K562 (cell line): ENCODE measurements around the gene PARP15. TPM values are rescaled to one million over a fixed set of nuclear protein-coding genes. Genes with fewer than 3 reads are reported as not detected.

Experiments
- ATAC-seq: fragments of 200-7000 bp; cut with Tn5 transposase; 3 replicates; pipeline ENCODE4 v1.9.1; 2020; ENCODE audit warnings: moderate library complexity
- BruUV-seq: library from RNA; stranded (reverse); fragments of 400-500 nt; replicated peaks from 2 replicates; lab custom pipeline; 2021; lab: Mats Ljungman, UMichigan
- CTCF ChIA-PET: fragments of 300-600 bp; formaldehyde crosslinking; extraction: SDS; loops from one replicate; lab custom pipeline; 2021; ENCODE audit warnings: low intra/inter-chr PET ratio; lab: Yijun Ruan, JAX
- POLR2A ChIA-PET: fragments of 300-600, 350-650 bp; sonication (Branson Sonifier 250); formaldehyde crosslinking; extraction: SDS; loops from one replicate; lab custom pipeline; 2021; ENCODE audit warnings: antibody characterized with exemption, inconsistent platforms; lab: Yijun Ruan, JAX
- DNase-seq, 4 experiments: peaks; one replicate each; pipeline versions ENCODE4 v3.0.0 to v3.0.0-alpha.2; 2011 to 2018; ENCODE audit warnings: low spot score in 3 of 4, mixed read lengths in 3 of 4; ENCODE audit errors: extremely low read depth in 1 of 4
- FAIRE-seq: peaks from 2 replicates; lab custom pipeline; 2011; peaks lifted over from hg19 to GRCh38; lab: Jason Lieb, UNC
- H2AFZ ChIP-seq: 2 replicates; pipeline ENCODE4 v1.6.0; 2011; ENCODE audit warnings: low read depth, low read length, control low read depth, inconsistent platforms
- H3K27ac ChIP-seq: fragments of 200-600 bp; 3 replicates; pipeline ENCODE4 v1.8.0; 2011; ENCODE audit warnings: low read depth, mild to moderate bottlenecking, control low read depth, inconsistent platforms, low read length, moderate library complexity, mixed read lengths; ENCODE audit errors: extremely low read depth
- H3K27me3 ChIP-seq, 2 experiments: fragments of 300-600 bp in 1 of 2; 2 replicates in 1 of 2; 3 replicates in 1 of 2; pipeline versions ENCODE4 v1.6.0 to v1.8.0; 2011; ENCODE audit warnings: inconsistent platforms in 2 of 2, low read length in 2 of 2, mild to moderate bottlenecking in 1 of 2, mixed read lengths in 1 of 2, moderate library complexity in 1 of 2; ENCODE audit not compliant: control insufficient read depth in 2 of 2, insufficient read depth in 2 of 2
- H3K36me3 ChIP-seq: fragments of 300-600 bp; 3 replicates; pipeline ENCODE4 v1.8.0; 2011; ENCODE audit warnings: mild to moderate bottlenecking, low read length, inconsistent platforms; ENCODE audit not compliant: control insufficient read depth, insufficient read depth
- H3K4me1 ChIP-seq, 2 experiments: fragments of 200-600 bp in 1 of 2; replicated peaks in 1 of 2; 2 replicates in 1 of 2; 3 replicates in 1 of 2; pipeline versions ENCODE4 v1.5.1 to v1.8.0; 2011; ENCODE audit warnings: inconsistent platforms in 2 of 2, low read length in 2 of 2, mild to moderate bottlenecking in 1 of 2, mixed read lengths in 1 of 2, moderate library complexity in 1 of 2; ENCODE audit not compliant: control insufficient read depth in 2 of 2, insufficient read depth in 2 of 2
- H3K4me2 ChIP-seq: 2 replicates; pipeline ENCODE4 v1.6.1; 2011; ENCODE audit warnings: low read length, control low read depth, inconsistent platforms, mixed read lengths; ENCODE audit not compliant: insufficient read depth
- H3K4me3 ChIP-seq: fragments of 200-600 bp; sonication (generic), shearing (Covaris generic); 2 replicates; pipeline ENCODE4 v1.5.1; 2016; ENCODE audit warnings: control low read depth, inconsistent platforms
- H3K79me2 ChIP-seq: fragments of 200-600 bp; 3 replicates; pipeline ENCODE4 v1.8.0; 2011; ENCODE audit warnings: low read length, inconsistent platforms; ENCODE audit not compliant: control insufficient read depth, insufficient read depth
- H3K9ac ChIP-seq, 2 experiments: 2 replicates each; pipeline versions ENCODE4 v1.6.0 to v1.6.1; 2011; ENCODE audit warnings: low read depth in 2 of 2, low read length in 2 of 2, control low read depth in 1 of 2, inconsistent platforms in 1 of 2, mild to moderate bottlenecking in 1 of 2, mixed read lengths in 1 of 2; ENCODE audit not compliant: insufficient read depth in 1 of 2
- H3K9me1 ChIP-seq: one replicate; pipeline ENCODE4 v1.6.0; 2011; ENCODE audit warnings: inconsistent platforms, mild to moderate bottlenecking, low read length, moderate library complexity; ENCODE audit not compliant: control insufficient read depth, insufficient read depth
- H3K9me3 ChIP-seq: replicated peaks from 2 replicates; pipeline ENCODE4 v1.5.1; 2011; ENCODE audit warnings: low read depth, low read length, inconsistent platforms; ENCODE audit not compliant: control insufficient read depth, insufficient read depth
- H4K20me1 ChIP-seq: replicated peaks from 2 replicates; pipeline ENCODE4 v1.6.1; 2011; ENCODE audit warnings: low read length, inconsistent platforms, mixed read lengths; ENCODE audit not compliant: control insufficient read depth, insufficient read depth
- CBFB ChIP-seq: sonication (generic); formaldehyde crosslinking; IDR thresholded peaks from 2 replicates; pipeline ENCODE4 v1.4.0; 2020; ENCODE audit warnings: mild to moderate bottlenecking, missing genetic modification reagents
- CBX1 ChIP-seq: sonication (generic); IDR thresholded peaks from 2 replicates; pipeline ENCODE4 v1.6.1; 2016; ENCODE audit warnings: antibody characterized with exemption, low read depth, mild to moderate bottlenecking
- CBX8 ChIP-seq: fragments of 200-600 bp; sonication (generic); IDR thresholded peaks from 2 replicates; pipeline ENCODE4 v1.6.1; 2012; ENCODE audit warnings: borderline replicate concordance, mixed run types, low read depth, mild to moderate bottlenecking, moderate library complexity, mixed read lengths, low read length, control low read depth, inconsistent platforms; ENCODE audit not compliant: poor library complexity, severe bottlenecking; ENCODE audit errors: extremely low read depth
- CHD2 ChIP-seq: IDR thresholded peaks from 2 replicates; pipeline ENCODE4 v1.6.1; 2011; ENCODE audit warnings: low read depth, low read length
- ELF4 ChIP-seq: fragments of 450-650 bp; formaldehyde crosslinking; IDR thresholded peaks from 2 replicates; pipeline ENCODE4 v1.4.0; 2022; ENCODE audit warnings: missing genetic modification characterization
- FOS ChIP-seq: IDR thresholded peaks from 3 replicates; pipeline ENCODE4 v1.6.1; 2011; ENCODE audit not compliant: insufficient read length; ENCODE audit errors: extremely low read depth
- HMG20A ChIP-seq: fragments of 450-650 bp; formaldehyde crosslinking; conservative IDR thresholded peaks from 2 replicates; pipeline ENCODE4 v1.4.0; 2020; ENCODE audit warnings: mild to moderate bottlenecking, mixed read lengths
- IRF2 ChIP-seq: sonication (generic); formaldehyde crosslinking; IDR thresholded peaks from 2 replicates; pipeline ENCODE4 v1.8.1; 2022; ENCODE audit warnings: mild to moderate bottlenecking, missing genetic modification reagents
- LCOR ChIP-seq: sonication (generic); formaldehyde crosslinking; IDR thresholded peaks from 2 replicates; pipeline ENCODE4 v1.8.0; 2022; ENCODE audit warnings: mild to moderate bottlenecking, missing genetic modification reagents
- NEUROD1 ChIP-seq: fragments of 150-350 bp; IDR thresholded peaks from 2 replicates; pipeline ENCODE4 v1.6.1; 2014; ENCODE audit warnings: borderline replicate concordance, low read length, low read depth; ENCODE audit not compliant: partially characterized antibody
- NRF1 ChIP-seq, 2 experiments: fragments of 450-650 bp; IDR thresholded peaks in 1 of 2; conservative IDR thresholded peaks in 1 of 2; 2 replicates each; pipeline ENCODE4 v1.6.1; 2014; ENCODE audit warnings: mild to moderate bottlenecking in 2 of 2
- PURB ChIP-seq: sonication (generic); formaldehyde crosslinking; IDR thresholded peaks from 2 replicates; pipeline ENCODE4 v1.9.0; 2021; ENCODE audit warnings: low read depth, mild to moderate bottlenecking, missing genetic modification reagents
- SP2 ChIP-seq: IDR thresholded peaks from 2 replicates; pipeline ENCODE4 v1.6.1; 2011; ENCODE audit warnings: mild to moderate bottlenecking, low read depth, low read length, moderate library complexity; ENCODE audit not compliant: poor library complexity, severe bottlenecking; ENCODE audit errors: extremely low read depth
- SREBF2 ChIP-seq: sonication (generic); formaldehyde crosslinking; IDR thresholded peaks from 2 replicates; pipeline ENCODE4 v1.4.0; 2020; ENCODE audit warnings: mild to moderate bottlenecking, missing genetic modification reagents
- ZNF384 ChIP-seq: IDR thresholded peaks from 2 replicates; pipeline ENCODE4 v1.6.1; 2012; ENCODE audit warnings: low read depth, low read length, improper control_type of control experiment
- WGBS: fragments of 100-300 bp; shearing (Covaris generic); methylation state at CpG from one replicate; pipeline ENCODE4 v1.1.6; 2016; ENCODE audit warnings: low coverage, mixed read lengths; ENCODE audit not compliant: insufficient coverage; ENCODE audit errors: missing lambda C conversion rate; 5-methylcytosine and 5-hydroxymethylcytosine counted together
- in situ Hi-C: fragments of 300-500 bp; cut with MboI; formaldehyde crosslinking; loops from 4 replicates; pipeline ENCODE4 v1.15.0; 2018; ENCODE audit warnings: inconsistent platforms, mixed read lengths
- intact Hi-C: fragments of 100-400 bp; cut with micrococcal nuclease; formaldehyde crosslinking; loops from 2 replicates; pipeline ENCODE4 v1.14.2; 2022
- polyA plus RNA-seq, 8 experiments: library from polyadenylated mRNA; depleted of rRNA in 4 of 8; stranded (reverse) in 5 of 8; unstranded in 3 of 8; fragments of >200 nt; fragmentation: Nextera tagmentation in 2 of 8; fragmentation: Illumina TruSeq in 1 of 8; extraction: Ambion mirVana in 2 of 8; extraction: Trizol in 1 of 8; gene quantifications; 2 replicates each; pipeline versions ENCODE4 v1.2.1 to v1.2.3, GENCODE V29; 2011 to 2014; ENCODE audit warnings: inconsistent platforms in 1 of 8, missing spikeins in 1 of 8
- total RNA-seq, 7 experiments: library from RNA; depleted of rRNA in 6 of 7; stranded (reverse); fragments of >200 nt in 6 of 7; fragmentation: Illumina TruSeq in 2 of 7; extraction: Trizol in 2 of 7; gene quantifications; 2 replicates each; pipeline versions ENCODE4 v1.2.1 to v1.2.3, GENCODE V29; 2011 to 2021; ENCODE audit warnings: low replicate concordance in 1 of 7
- TF ChIP-seq, protein P1 (sequence below): IDR thresholded peaks from 2 replicates; pipeline ENCODE4 v1.6.1; 2011; ENCODE audit not compliant: insufficient read length; ENCODE audit errors: extremely low read depth
- TF ChIP-seq, protein P2 (sequence below): IDR thresholded peaks from 2 replicates; pipeline ENCODE4 v1.6.1; 2016; ENCODE audit warnings: missing genetic modification characterization, missing compliant biosample characterization
- TF ChIP-seq, protein P3 (sequence below): fragments of 250-450 bp; sonication (Bioruptor Pico); IDR thresholded peaks from 2 replicates; pipeline ENCODE4 v1.5.0; 2021; ENCODE audit warnings: mild to moderate bottlenecking, borderline replicate concordance

The PARP15 gene
- total and polyA plus RNA-seq, 9 of the 15 experiments (the other 6 are each of a cell fraction or from before 2014, with no cell fraction given), result 0.05 to 0.40 (median 0.13) TPM

DNA sequence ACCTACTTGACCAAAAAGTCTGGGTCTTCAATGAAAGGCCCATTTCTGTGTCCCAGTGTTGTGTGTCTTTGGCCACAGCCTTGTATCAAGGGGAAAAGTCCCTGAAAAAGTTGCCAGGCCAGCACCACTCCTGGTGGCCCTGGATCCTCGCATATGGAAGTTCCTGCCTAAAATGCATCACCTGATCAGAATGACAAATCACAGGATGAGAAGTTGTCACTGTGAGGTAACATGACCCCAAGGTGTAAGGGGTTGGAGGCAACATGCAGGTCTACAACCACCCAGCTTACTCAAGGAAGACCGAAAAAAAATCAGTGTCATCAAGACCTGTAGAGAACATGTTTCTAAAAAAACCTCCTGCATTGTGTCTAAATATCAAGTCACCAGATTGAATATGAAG is 25.6 kb downstream of the PARP15 start (continued):
- TF ChIP-seq PURB (CRISPR knock-in tag) (no peak), NRF1 (conservative IDR thresholded peaks at IDR 0.05 in 1 of 2, IDR thresholded peaks at IDR 0.05 in 1 of 2) (no peak), LCOR (CRISPR knock-in tag) (no peak), CHD2 (no peak), CBX1 (no peak), ELF4 (CRISPR knock-in tag) (no peak), NEUROD1 (no peak)
- TF ChIP-seq, protein P1, sequence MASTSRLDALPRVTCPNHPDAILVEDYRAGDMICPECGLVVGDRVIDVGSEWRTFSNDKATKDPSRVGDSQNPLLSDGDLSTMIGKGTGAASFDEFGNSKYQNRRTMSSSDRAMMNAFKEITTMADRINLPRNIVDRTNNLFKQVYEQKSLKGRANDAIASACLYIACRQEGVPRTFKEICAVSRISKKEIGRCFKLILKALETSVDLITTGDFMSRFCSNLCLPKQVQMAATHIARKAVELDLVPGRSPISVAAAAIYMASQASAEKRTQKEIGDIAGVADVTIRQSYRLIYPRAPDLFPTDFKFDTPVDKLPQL, result no peak

DNA sequence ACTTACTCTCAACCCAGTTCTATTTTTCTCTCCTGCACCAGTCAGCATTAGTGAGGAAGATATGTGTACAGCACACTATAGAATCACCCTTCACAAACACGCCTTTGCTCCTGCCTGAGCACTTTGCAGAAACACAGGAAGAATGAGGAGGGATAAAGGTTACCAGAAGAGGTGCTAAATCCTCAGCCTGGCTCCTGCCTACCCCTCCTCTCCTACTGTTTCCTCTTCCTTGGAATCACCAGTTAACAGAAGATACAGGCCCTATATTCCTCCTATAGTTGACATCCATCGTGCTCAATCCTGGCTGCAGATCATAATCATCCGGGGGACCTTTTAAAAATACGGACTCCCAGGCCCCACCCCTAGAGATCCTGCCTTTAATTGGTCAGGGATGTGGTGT is 28.9 kb downstream of the PARP15 start:
- Histone ChIP-seq H3K36me3 (no peaks in the 10 kb centered on the region), H3K9me3 (no peaks in the 10 kb centered on the region; the same call in 1 of the 2 replicates), H4K20me1 (no peaks in the 10 kb centered on the region), H3K27me3 (peaks cover 0 to 3% of the 10 kb centered on the region in 2 experiments; a peak in 1 of 5 replicates), H3K4me1 (no peaks in the 10 kb centered on the region), H3K9me1 (no peaks in the 10 kb centered on the region), H3K27ac (no peak overlapping the region), H2AFZ (no peak overlapping the region), H3K79me2 (no peaks in the 10 kb centered on the region), H3K9ac (no peak overlapping the region), H3K4me2 (no peak overlapping the region), H3K4me3 (no peak overlapping the region)
- WGBS, result 0% methylated on average over 4 of the region's 4 CpGs
- in situ Hi-C loops, result no loop called here
- no peak for ATAC-seq
- intact Hi-C loops, result no loop called here
- no TSS peak for BruUV-seq
- ChIA-PET CTCF (no interaction called here), POLR2A (no interaction called here)
- FAIRE-seq, result no peak
- DNase-seq, result no peak
- TF ChIP-seq ZNF384, result no peak
- TF ChIP-seq, protein P2, sequence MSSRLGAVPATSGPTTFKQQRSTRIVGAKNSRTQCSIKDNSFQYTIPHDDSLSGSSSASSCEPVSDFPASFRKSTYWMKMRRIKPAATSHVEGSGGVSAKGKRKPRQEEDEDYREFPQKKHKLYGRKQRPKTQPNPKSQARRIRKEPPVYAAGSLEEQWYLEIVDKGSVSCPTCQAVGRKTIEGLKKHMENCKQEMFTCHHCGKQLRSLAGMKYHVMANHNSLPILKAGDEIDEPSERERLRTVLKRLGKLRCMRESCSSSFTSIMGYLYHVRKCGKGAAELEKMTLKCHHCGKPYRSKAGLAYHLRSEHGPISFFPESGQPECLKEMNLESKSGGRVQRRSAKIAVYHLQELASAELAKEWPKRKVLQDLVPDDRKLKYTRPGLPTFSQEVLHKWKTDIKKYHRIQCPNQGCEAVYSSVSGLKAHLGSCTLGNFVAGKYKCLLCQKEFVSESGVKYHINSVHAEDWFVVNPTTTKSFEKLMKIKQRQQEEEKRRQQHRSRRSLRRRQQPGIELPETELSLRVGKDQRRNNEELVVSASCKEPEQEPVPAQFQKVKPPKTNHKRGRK (tag), result no peak
- TF ChIP-seq SP2, result no peak
- TF ChIP-seq IRF2, result no peak
- no peak for TF ChIP-seq SREBF2 (CRISPR knock-in tag)
- TF ChIP-seq HMG20A (CRISPR knock-in tag), result no peak
- TF ChIP-seq, protein P3, sequence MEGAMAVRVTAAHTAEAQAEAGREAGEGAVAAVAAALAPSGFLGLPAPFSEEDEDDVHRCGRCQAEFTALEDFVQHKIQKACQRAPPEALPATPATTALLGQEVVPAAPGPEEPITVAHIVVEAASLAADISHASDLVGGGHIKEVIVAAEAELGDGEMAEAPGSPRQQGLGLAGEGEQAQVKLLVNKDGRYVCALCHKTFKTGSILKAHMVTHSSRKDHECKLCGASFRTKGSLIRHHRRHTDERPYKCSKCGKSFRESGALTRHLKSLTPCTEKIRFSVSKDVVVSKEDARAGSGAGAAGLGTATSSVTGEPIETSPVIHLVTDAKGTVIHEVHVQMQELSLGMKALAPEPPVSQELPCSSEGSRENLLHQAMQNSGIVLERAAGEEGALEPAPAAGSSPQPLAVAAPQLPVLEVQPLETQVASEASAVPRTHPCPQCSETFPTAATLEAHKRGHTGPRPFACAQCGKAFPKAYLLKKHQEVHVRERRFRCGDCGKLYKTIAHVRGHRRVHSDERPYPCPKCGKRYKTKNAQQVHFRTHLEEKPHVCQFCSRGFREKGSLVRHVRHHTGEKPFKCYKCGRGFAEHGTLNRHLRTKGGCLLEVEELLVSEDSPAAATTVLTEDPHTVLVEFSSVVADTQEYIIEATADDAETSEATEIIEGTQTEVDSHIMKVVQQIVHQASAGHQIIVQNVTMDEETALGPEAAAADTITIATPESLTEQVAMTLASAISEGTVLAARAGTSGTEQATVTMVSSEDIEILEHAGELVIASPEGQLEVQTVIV (CRISPR knock-in tag), result no peak
- TF ChIP-seq FOS, result no peak
- no peak for TF ChIP-seq CBFB
- TF ChIP-seq CBX8, result no peak
